HepG2 (cell line): ENCODE measurements around the gene RAB24. TPM values are rescaled to one million over a fixed set of nuclear protein-coding genes. Genes with fewer than 3 reads are reported as not detected.

ENCODE experiments used
- ATF7 ChIP-seq, 2 experiments: fragments of 450-650 bp in 1 of 2; sonication (generic) in 1 of 2; formaldehyde crosslinking in 1 of 2; IDR thresholded peaks; 2 replicates each; pipeline versions ENCODE4 v1.4.0 to v1.6.1; 2016 to 2020; ENCODE audit warnings: antibody characterized with exemption in 1 of 2, mild to moderate bottlenecking in 1 of 2, missing genetic modification reagents in 1 of 2
- FIP1L1 ChIP-seq: fragments of 200-400 bp; formaldehyde crosslinking; IDR thresholded peaks from 2 replicates; pipeline ENCODE4 v1.6.1; 2018; ENCODE audit warnings: low read depth, mild to moderate bottlenecking, low read length, moderate library complexity, borderline replicate concordance; ENCODE audit not compliant: insufficient read depth
- HIVEP1 ChIP-seq: sonication (generic); formaldehyde crosslinking; IDR thresholded peaks from 2 replicates; pipeline ENCODE4 v1.4.0; 2020; ENCODE audit warnings: mild to moderate bottlenecking, missing genetic modification reagents
- KAT7 ChIP-seq: IDR thresholded peaks from 2 replicates; pipeline ENCODE4 v1.6.1; 2018; ENCODE audit warnings: borderline replicate concordance, missing compliant biosample characterization
- KMT2A ChIP-seq: sonication (generic); formaldehyde crosslinking; IDR thresholded peaks from 2 replicates; pipeline ENCODE4 v1.4.0; 2020; ENCODE audit warnings: missing genetic modification reagents
- MEIS1 ChIP-seq: sonication (generic); formaldehyde crosslinking; IDR thresholded peaks from 2 replicates; pipeline ENCODE4 v1.9.0; 2021; ENCODE audit warnings: mild to moderate bottlenecking, missing genetic modification reagents, moderate library complexity, borderline replicate concordance
- PHF20 ChIP-seq: sonication (generic); formaldehyde crosslinking; IDR thresholded peaks from 2 replicates; pipeline ENCODE4 v1.5.0; 2020; ENCODE audit warnings: mild to moderate bottlenecking, missing genetic modification reagents
- SIX1 ChIP-seq: sonication (generic); formaldehyde crosslinking; IDR thresholded peaks from 2 replicates; pipeline ENCODE4 v1.4.0; 2020; ENCODE audit warnings: missing genetic modification reagents, borderline replicate concordance
- SNRNP70 ChIP-seq: fragments of 200-400 bp; formaldehyde crosslinking; IDR thresholded peaks from 2 replicates; pipeline ENCODE4 v1.6.1; 2017; ENCODE audit warnings: mild to moderate bottlenecking, low read depth, low read length, moderate library complexity
- TAF15 ChIP-seq: fragments of 200-400 bp; formaldehyde crosslinking; IDR thresholded peaks from one replicate; pipeline ENCODE4 v1.6.1; 2018; ENCODE audit warnings: mild to moderate bottlenecking, low read depth, low read length; ENCODE audit not compliant: poor library complexity, severe bottlenecking
- ZKSCAN1 ChIP-seq: fragments of 150-350 bp; IDR thresholded peaks from 2 replicates; pipeline ENCODE4 v1.6.1; 2014; ENCODE audit warnings: low read length
- ZNF230 ChIP-seq: sonication (generic); formaldehyde crosslinking; IDR thresholded peaks from 2 replicates; pipeline ENCODE4 v1.4.0; 2020; ENCODE audit warnings: mild to moderate bottlenecking, missing genetic modification reagents
- ZNF598 ChIP-seq: sonication (generic); formaldehyde crosslinking; IDR thresholded peaks from 2 replicates; pipeline ENCODE4 v1.5.1; 2020; ENCODE audit warnings: mild to moderate bottlenecking, missing genetic modification reagents, borderline replicate concordance
- ZSCAN5A ChIP-seq: sonication (generic); formaldehyde crosslinking; IDR thresholded peaks from 2 replicates; pipeline ENCODE4 v1.8.0; 2022; ENCODE audit warnings: mild to moderate bottlenecking, missing genetic modification reagents, borderline replicate concordance
- polyA plus RNA-seq, 8 experiments: library from polyadenylated mRNA; depleted of rRNA in 3 of 8; stranded (reverse) in 7 of 8; unstranded in 1 of 8; fragments of >200 nt; fragmentation: Illumina TruSeq in 4 of 8; extraction: Trizol in 4 of 8; gene quantifications; 2 replicates each; pipeline versions ENCODE4 v1.2.1 to v1.2.3, GENCODE V29; 2011 to 2016; ENCODE audit warnings: low read depth in 4 of 8, missing spikeins in 1 of 8, mixed read lengths in 1 of 8; ENCODE audit not compliant: insufficient read depth in 1 of 8
- total RNA-seq, 5 experiments: library from RNA; depleted of rRNA; stranded (reverse); fragments of >200 nt; fragmentation: Illumina TruSeq; extraction: Trizol; gene quantifications; 2 replicates each; pipeline ENCODE4 v1.2.3, GENCODE V29; 2016; ENCODE audit warnings: low read depth in 1 of 5
- TF ChIP-seq, protein P1 (sequence below): sonication (generic); formaldehyde crosslinking; IDR thresholded peaks from 2 replicates; pipeline ENCODE4 v1.4.0; 2020; ENCODE audit warnings: missing genetic modification reagents
- TF ChIP-seq, protein P2 (sequence below): IDR thresholded peaks from 2 replicates; pipeline ENCODE4 v1.6.1; 2016; ENCODE audit warnings: missing compliant biosample characterization, missing genetic modification reagents, borderline replicate concordance

Gene RAB24
- total and polyA plus RNA-seq, 2 of the 13 experiments (the other 11 are each of a cell fraction or from before 2014, with no cell fraction given) = 22.9 to 63.7 TPM

DNA sequence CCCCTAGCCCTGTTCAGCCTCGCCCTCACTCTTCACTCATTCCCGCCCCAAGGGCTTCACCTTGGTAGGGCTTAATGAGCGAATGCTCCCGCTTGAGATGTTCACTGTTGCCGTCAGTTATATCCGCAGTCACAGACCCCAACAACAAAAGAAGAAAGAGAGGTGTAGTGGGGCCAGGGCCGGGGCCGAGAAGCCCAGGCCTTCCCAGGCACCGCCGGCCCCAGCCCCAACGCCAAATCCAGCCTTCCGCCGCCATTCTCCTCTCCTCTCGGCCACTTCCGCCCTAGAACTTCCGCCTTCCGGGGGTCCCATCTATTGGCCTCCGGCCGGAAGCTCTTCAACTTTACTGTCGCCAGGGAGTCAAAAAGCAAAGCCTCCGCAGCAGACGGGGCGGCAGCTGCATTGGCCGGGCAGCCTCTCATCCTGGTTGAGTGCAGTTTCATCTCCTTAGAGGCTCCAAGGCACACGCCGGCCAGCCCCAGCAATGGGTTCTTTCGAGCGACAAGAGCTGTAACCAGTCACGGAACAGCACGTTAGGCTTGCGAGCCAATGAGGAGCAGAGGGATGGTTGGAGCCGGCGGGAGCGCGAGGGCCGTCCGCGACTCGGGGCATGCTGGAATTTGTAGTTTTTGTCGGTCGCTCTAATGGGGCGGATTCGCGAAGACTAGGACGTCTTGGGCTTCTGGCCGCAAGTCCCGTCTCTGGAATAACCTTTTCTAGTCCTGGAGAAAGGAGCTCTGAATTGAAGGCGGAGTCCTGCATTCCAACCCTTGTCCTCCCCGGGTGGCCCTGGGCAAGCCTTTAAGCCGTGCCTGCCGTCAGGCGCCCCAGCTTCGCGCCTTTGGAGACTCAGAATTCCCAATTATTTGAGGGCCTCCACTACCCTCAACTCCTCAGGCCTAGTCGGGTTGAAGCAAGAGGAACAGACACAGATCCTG is 48.1 kb upstream of the RAB24 start, which contains the start of gene LMAN2 (continued):
- TF ChIP-seq, protein P1, sequence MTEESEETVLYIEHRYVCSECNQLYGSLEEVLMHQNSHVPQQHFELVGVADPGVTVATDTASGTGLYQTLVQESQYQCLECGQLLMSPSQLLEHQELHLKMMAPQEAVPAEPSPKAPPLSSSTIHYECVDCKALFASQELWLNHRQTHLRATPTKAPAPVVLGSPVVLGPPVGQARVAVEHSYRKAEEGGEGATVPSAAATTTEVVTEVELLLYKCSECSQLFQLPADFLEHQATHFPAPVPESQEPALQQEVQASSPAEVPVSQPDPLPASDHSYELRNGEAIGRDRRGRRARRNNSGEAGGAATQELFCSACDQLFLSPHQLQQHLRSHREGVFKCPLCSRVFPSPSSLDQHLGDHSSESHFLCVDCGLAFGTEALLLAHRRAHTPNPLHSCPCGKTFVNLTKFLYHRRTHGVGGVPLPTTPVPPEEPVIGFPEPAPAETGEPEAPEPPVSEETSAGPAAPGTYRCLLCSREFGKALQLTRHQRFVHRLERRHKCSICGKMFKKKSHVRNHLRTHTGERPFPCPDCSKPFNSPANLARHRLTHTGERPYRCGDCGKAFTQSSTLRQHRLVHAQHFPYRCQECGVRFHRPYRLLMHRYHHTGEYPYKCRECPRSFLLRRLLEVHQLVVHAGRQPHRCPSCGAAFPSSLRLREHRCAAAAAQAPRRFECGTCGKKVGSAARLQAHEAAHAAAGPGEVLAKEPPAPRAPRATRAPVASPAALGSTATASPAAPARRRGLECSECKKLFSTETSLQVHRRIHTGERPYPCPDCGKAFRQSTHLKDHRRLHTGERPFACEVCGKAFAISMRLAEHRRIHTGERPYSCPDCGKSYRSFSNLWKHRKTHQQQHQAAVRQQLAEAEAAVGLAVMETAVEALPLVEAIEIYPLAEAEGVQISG = peak; percentile 93
- no peak for TF ChIP-seq TAF15
- TF ChIP-seq ZNF598 (CRISPR knock-in tag) = peak; percentile 52; the same call in 1 of the 2 replicates
- TF ChIP-seq PHF20 = peak; percentile 98
- no peak for TF ChIP-seq SNRNP70
- TF ChIP-seq ZKSCAN1 = peak; percentile 30; the same call in 1 of the 2 replicates
- no peak for TF ChIP-seq ZSCAN5A
- peak; percentile 61 for TF ChIP-seq HIVEP1 (CRISPR knock-in tag)
- peak; percentile 53 for TF ChIP-seq SIX1
- TF ChIP-seq ZNF230 (CRISPR knock-in tag) = peak; percentile 27; the same call in 1 of the 2 replicates
- peak; percentile 76; the same call in 1 of the 2 replicates for TF ChIP-seq KAT7 (CRISPR knock-in tag)
- TF ChIP-seq KMT2A = peak; percentile 89
- no peak for TF ChIP-seq FIP1L1
- TF ChIP-seq MEIS1 (CRISPR knock-in tag) = peak; percentile 87; the same call in 1 of the 2 replicates
- TF ChIP-seq ATF7 (IDR thresholded peaks at IDR 0.05) = no peak
- no peak for TF ChIP-seq ATF7 (CRISPR knock-in tag; IDR thresholded peaks at IDR 0.05)
- TF ChIP-seq, protein P2, sequence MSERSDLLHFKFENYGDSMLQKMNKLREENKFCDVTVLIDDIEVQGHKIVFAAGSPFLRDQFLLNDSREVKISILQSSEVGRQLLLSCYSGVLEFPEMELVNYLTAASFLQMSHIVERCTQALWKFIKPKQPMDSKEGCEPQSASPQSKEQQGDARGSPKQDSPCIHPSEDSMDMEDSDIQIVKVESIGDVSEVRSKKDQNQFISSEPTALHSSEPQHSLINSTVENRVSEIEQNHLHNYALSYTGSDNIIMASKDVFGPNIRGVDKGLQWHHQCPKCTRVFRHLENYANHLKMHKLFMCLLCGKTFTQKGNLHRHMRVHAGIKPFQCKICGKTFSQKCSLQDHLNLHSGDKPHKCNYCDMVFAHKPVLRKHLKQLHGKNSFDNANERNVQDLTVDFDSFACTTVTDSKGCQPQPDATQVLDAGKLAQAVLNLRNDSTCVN (CRISPR knock-in tag) = 0 out of 2 replicates have a peak, but pooled peaks have one; percentile 49
